Astrocyte of the spinal cord (primary cell): ENCODE measurements around the gene FAM8A1.

Experiments used
- DNase-seq: peaks from one replicate; pipeline ENCODE4 v3.0.0; 2011; ENCODE audit warnings: low read depth, low spot score
- H3K4me3 ChIP-seq: 2 replicates; pipeline ENCODE4 v1.5.1; 2011; ENCODE audit warnings: low read depth, mild to moderate bottlenecking, low read length, moderate library complexity
- CTCF ChIP-seq: IDR thresholded peaks from 2 replicates; pipeline ENCODE4 v1.5.1; 2012; ENCODE audit warnings: low read depth, mild to moderate bottlenecking, low read length, inconsistent platforms
- in situ Hi-C: cut with HindIII; loops from 2 replicates; pipeline ENCODE4 v1.10.0; 2017; ENCODE audit warnings: low sequenced_read_pairs

The FAM8A1 gene, protein sequence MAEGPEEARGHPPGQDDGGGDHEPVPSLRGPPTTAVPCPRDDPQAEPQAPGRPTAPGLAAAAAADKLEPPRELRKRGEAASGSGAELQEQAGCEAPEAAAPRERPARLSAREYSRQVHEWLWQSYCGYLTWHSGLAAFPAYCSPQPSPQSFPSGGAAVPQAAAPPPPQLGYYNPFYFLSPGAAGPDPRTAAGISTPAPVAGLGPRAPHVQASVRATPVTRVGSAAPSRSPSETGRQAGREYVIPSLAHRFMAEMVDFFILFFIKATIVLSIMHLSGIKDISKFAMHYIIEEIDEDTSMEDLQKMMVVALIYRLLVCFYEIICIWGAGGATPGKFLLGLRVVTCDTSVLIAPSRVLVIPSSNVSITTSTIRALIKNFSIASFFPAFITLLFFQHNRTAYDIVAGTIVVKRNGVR

GRCh38 chr6:17599877-17600526 is at the start of gene FAM8A1:
TSS of gene FAM8A1 (plus strand) at chr6:17600302. CDS start at chr6:17600410, 108 bp downstream.
- TF ChIP-seq CTCF, result peak; percentile 59
- H3K4me3 ChIP-seq, result peak within 1 kb of the TSS; percentile 75
- in situ Hi-C loops, result no loop called here
- DNase-seq, result peak; percentile 87

DNA sequence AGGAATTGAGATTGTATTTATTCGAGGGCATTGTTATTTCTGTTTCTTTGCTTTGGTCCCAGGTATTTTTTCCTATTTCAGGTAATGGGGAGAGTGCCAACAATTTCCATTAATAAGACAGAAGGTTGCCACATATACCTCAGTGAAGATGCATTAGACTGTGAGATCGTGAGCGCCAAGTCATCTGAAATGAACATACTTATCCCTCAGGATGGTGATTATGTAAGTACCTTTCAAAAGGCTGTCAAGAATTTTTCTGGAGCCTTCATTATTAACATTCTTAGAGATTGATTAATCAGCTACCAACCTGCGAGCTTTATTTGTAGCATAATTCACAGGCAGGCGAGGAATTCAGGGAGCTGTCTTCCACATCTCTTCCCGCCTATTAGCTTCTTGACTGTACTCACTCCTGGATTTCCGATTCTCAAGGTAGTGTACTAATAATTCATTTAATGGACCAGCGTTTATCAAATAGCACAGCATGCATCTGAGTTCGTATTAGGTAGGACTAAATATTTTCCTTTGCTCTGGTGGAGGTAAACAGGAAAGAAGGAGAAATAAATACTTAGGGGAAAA is 48.6 kb upstream of the FAM8A1 start:
- DNase-seq, result no peak
- in situ Hi-C loops, result no loop called here

DNA sequence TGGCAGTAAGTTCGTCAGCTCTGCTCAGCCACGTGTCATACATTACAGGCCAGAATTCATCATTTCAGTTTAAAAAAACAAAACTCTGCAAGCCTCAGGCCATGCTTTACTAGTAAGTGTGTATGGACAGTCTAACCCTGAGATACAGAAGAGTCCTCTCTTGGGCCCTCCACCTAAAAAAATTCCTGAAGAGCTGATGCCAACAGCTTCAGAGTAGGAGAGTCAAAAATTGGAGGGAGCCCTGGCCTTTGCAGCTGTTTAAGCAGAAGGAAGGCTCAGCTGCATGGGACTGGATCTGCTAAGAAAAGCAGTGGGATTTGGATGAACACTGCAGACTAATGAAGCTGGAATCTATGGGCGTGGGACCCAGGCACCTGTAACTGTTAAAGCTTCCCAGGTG is 47.2 kb upstream of the FAM8A1 start:
- no peak for TF ChIP-seq CTCF
- no peak overlapping the region for H3K4me3 ChIP-seq
- DNase-seq, result no peak
- in situ Hi-C loops, result no loop called here

More for the DNA sequence above, 48.6 kb upstream of the FAM8A1 start:
- no peak overlapping the region for H3K4me3 ChIP-seq
- TF ChIP-seq CTCF, result no peak

- no peak for TF ChIP-seq CTCF
- no peak overlapping the region for H3K4me3 ChIP-seq
- in situ Hi-C loops, result no loop called here
- DNase-seq, result no peak
Observed at GRCh38 chr6:17556014-17556413, 44.1 kb upstream of the FAM8A1 start.

GRCh38 chr6:17562636-17563035 is 37.5 kb upstream of the FAM8A1 start:
- in situ Hi-C loops, result no loop called here
- no peak for DNase-seq
- no peak overlapping the region for H3K4me3 ChIP-seq
- no peak for TF ChIP-seq CTCF

DNA sequence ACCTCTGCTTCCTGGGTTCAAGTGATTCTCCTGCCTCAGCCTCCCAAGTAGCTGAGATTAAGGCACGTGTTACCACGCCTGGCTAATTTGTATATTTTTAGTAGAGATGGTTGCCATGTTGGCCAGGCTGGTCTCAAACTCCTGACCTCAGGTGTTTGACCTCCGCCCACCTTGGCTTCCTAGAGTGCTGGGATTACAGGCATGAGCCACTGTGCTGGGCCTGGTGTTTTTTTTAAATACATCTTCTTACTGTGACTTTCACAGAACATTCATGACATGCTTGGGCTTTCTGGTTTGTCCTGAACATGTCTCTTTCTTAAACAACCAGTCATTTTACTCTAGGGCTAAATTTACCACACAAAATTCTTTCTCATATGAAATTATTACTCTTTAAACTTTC is 34.7 kb upstream of the FAM8A1 start:
- no peak for TF ChIP-seq CTCF
- no peak for DNase-seq
- no peak overlapping the region for H3K4me3 ChIP-seq
- in situ Hi-C loops, result no loop called here
